Anterior cingulate cortex (tissue), 58 donors: ENCODE data around the gene SPATA2.

Experiments used
- DNase-seq, 58 donors: peaks; one replicate each; lab custom pipeline; 2025; lab: John Stamatoyannopoulos, UW

SPATA2 gene

GRCh38 chr20:49888212-49889000 is 26.9 kb downstream of the SPATA2 start:
- DNase-seq: peak in 56 of 58 donors; percentile 29 to 85 (median 74)

GRCh38 chr20:49887251-49888211 is 27.8 kb downstream of the SPATA2 start:
- DNase-seq: peak in 4 of 58 donors; percentile 28 to 66 (median 42)

GRCh38 chr20:49886571-49887213 is 28.6 kb downstream of the SPATA2 start:
- peak in 9 of 58 donors; percentile 24 to 66 (median 42) for DNase-seq

- DNase-seq: no peak
Observed at GRCh38 chr20:49885558-49886332, 29.6 kb downstream of the SPATA2 start.

GRCh38 chr20:49883246-49883802 is 32.0 kb downstream of the SPATA2 start:
- DNase-seq: no peak

GRCh38 chr20:49882171-49882970 is 33.0 kb downstream of the SPATA2 start:
- DNase-seq: no peak

GRCh38 chr20:49880724-49881445 is 34.4 kb downstream of the SPATA2 start:
- DNase-seq: no peak

- no peak for DNase-seq
Observed at GRCh38 chr20:49880177-49880576, 35.2 kb downstream of the SPATA2 start.

GRCh38 chr20:49878977-49879376 is 36.4 kb downstream of the SPATA2 start:
- no peak for DNase-seq

GRCh38 chr20:49877386-49877921 is 37.9 kb downstream of the SPATA2 start:
- DNase-seq: no peak

- no peak for DNase-seq
Observed at GRCh38 chr20:49874696-49875095, 40.6 kb downstream of the SPATA2 start.

GRCh38 chr20:49872056-49872455 is 43.3 kb downstream of the SPATA2 start:
- no peak for DNase-seq

GRCh38 chr20:49871391-49871948 is 43.9 kb downstream of the SPATA2 start:
- no peak for DNase-seq

- DNase-seq: no peak
Observed at GRCh38 chr20:49870261-49870660, 45.1 kb downstream of the SPATA2 start.

GRCh38 chr20:49868964-49869363 is 46.4 kb downstream of the SPATA2 start:
- no peak for DNase-seq

- no peak for DNase-seq
Observed at GRCh38 chr20:49868538-49868937, 46.8 kb downstream of the SPATA2 start.

- DNase-seq: no peak
Observed at GRCh38 chr20:49867453-49868215, 47.7 kb downstream of the SPATA2 start.
